ENCODE measurements around the gene KASH5.

DNA sequence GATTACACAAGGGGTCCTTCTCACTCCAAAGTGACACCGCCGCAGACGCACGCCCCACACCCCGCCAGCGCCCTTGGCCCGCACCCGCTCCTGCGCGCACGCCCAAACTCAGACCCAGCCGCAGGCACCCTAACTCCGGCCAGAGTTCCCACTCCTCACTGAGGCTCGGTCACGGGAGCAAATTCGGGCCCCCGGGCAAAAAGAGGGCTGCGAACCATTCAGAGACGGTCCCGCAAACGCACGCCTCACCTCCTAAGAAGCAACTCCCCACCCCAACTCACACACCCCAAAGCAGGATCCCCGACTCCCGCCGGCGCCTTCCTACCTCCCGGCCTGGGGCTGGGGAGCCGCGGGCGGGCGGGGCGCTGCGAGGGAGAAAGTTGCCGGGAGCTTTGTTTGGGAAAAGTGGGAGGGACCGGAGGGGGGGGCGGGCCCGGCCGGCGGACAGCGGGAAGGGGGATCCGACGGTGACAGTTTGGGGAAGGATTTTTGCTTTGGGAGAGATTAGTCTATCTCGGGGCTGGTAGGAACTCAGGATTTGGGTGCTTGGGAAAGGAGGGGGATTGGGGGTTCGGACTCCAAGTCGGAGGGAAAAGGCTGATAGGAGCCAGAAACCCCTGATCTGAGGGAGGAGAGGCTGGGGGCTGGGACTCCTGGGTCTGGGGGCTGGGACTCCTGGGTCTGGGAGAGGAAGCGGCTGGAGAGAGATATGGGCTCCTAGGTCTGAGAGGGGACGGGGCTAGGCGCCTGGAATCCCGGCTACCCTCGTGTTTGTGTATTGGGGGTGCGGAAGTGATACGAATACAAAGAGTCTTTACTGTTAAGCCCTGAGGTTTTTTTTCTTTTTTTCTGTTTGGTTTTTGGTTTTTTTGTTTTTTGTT is 25.8 kb upstream of the KASH5 start, which contains the start of gene TEAD2:
- TF ChIP-seq EP300 (IDR thresholded peaks at IDR 0.05), result no peak
- no peak for TF ChIP-seq CTCF (IDR thresholded peaks at IDR 0.05)
